ENCODE measurements around the gene SERINC2. TPM values are rescaled to one million over a fixed set of nuclear protein-coding genes. Genes with fewer than 3 reads are reported as not detected.

Gene SERINC2
- total and polyA plus RNA-seq, 7 donors, result 0.33 to 254 (median 0.81) TPM

DNA sequence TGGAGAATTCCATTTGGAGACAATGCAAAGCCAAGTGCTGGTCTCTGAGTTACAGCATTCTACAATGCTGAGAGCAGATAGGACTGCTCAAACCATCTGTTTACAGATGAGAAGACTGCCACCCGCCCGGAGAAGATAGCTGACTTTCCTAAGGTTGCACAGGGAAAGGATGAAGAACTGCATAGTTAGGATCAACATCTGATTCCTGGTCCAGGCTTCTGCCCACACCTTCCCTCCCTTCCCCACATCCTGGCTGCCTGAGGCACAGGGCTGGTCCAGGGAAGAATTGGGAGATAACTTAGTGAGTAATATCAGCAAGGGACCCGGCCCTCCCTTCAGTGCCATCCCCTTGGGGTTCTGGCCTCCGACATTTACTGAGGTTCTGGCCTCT is 2.0 kb downstream of the SERINC2 start:
- intact Hi-C loops (cut with DNase I), result no loop called here
- no peaks in the 10 kb centered on the region for H3K9me3 ChIP-seq
- WGBS, 2 donors, result 79 to 88% methylated on average over 4 of the region's 4 CpGs
- no peak overlapping the region for H3K27ac ChIP-seq
- no peak for TF ChIP-seq EP300 (IDR thresholded peaks at IDR 0.05)
- TF ChIP-seq POLR2A (IDR thresholded peaks at IDR 0.05), result no peak
- TF ChIP-seq, protein P1, sequence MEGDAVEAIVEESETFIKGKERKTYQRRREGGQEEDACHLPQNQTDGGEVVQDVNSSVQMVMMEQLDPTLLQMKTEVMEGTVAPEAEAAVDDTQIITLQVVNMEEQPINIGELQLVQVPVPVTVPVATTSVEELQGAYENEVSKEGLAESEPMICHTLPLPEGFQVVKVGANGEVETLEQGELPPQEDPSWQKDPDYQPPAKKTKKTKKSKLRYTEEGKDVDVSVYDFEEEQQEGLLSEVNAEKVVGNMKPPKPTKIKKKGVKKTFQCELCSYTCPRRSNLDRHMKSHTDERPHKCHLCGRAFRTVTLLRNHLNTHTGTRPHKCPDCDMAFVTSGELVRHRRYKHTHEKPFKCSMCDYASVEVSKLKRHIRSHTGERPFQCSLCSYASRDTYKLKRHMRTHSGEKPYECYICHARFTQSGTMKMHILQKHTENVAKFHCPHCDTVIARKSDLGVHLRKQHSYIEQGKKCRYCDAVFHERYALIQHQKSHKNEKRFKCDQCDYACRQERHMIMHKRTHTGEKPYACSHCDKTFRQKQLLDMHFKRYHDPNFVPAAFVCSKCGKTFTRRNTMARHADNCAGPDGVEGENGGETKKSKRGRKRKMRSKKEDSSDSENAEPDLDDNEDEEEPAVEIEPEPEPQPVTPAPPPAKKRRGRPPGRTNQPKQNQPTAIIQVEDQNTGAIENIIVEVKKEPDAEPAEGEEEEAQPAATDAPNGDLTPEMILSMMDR (IDR thresholded peaks at IDR 0.05), result no peak
- TF ChIP-seq POLR2AphosphoS5 (IDR thresholded peaks at IDR 0.05), result no peak
- no peaks in the 10 kb centered on the region for H3K36me3 ChIP-seq
- H3K27me3 ChIP-seq, result peaks cover 18 to 37% (median 37%) of the 10 kb centered on the region in 3 donors
- H3K4me3 ChIP-seq, result no peak overlapping the region
- no peak for DNase-seq
- peaks cover 0 to 16% (median 14%) of the 10 kb centered on the region in 4 donors for H3K4me1 ChIP-seq

GRCh38 chr1:31415658-31416057 is 2.6 kb downstream of the SERINC2 start:
- intact Hi-C loops (cut with DNase I), result no loop called here
- peaks cover 14 to 37% (median 32%) of the 10 kb centered on the region in 3 donors for H3K27me3 ChIP-seq
- H3K9me3 ChIP-seq, result no peaks in the 10 kb centered on the region
- no peaks in the 10 kb centered on the region for H3K36me3 ChIP-seq
- H3K27ac ChIP-seq, result no peak overlapping the region
- WGBS, 2 donors, result 93 to 97% methylated on average over 2 of the region's 2 CpGs
- no peak overlapping the region for H3K4me3 ChIP-seq
- H3K4me1 ChIP-seq, result peaks cover 0 to 16% (median 14%) of the 10 kb centered on the region in 4 donors
- no peak for DNase-seq
- no peak for TF ChIP-seq EP300 (IDR thresholded peaks at IDR 0.05)
- TF ChIP-seq, protein P1 (IDR thresholded peaks at IDR 0.05), result no peak
- no peak for TF ChIP-seq POLR2A (IDR thresholded peaks at IDR 0.05)
- TF ChIP-seq POLR2AphosphoS5 (IDR thresholded peaks at IDR 0.05), result no peak

- 46 to 80% methylated on average over 7 of the region's 7 CpGs for WGBS, 2 donors
- Histone ChIP-seq H3K27me3 (peaks cover 13 to 33% (median 29%) of the 10 kb centered on the region in 3 donors), H3K4me3 (no peak overlapping the region), H3K27ac (no peak overlapping the region), H3K4me1 (peaks cover 0 to 16% (median 14%) of the 10 kb centered on the region in 4 donors), H3K36me3 (no peaks in the 10 kb centered on the region), H3K9me3 (no peaks in the 10 kb centered on the region)
- no peak for DNase-seq
- TF ChIP-seq EP300 (IDR thresholded peaks at IDR 0.05) (no peak), POLR2A (IDR thresholded peaks at IDR 0.05) (no peak), POLR2AphosphoS5 (IDR thresholded peaks at IDR 0.05) (no peak)
- TF ChIP-seq, protein P1 (IDR thresholded peaks at IDR 0.05), result no peak
- intact Hi-C loops (cut with DNase I), result no loop called here
Measured at GRCh38 chr1:31416101-31416736, 3.2 kb downstream of the SERINC2 start.

GRCh38 chr1:31417148-31417547 is 4.1 kb downstream of the SERINC2 start:
- DNase-seq, result no peak
- Histone ChIP-seq H3K4me1 (peaks cover 0 to 16% (median 14%) of the 10 kb centered on the region in 4 donors), H3K36me3 (no peaks in the 10 kb centered on the region), H3K27me3 (peaks cover 10 to 26% (median 20%) of the 10 kb centered on the region in 3 donors), H3K27ac (no peak overlapping the region), H3K9me3 (no peaks in the 10 kb centered on the region), H3K4me3 (no peak overlapping the region)
- TF ChIP-seq POLR2A (IDR thresholded peaks at IDR 0.05), result no peak
- TF ChIP-seq, protein P1 (IDR thresholded peaks at IDR 0.05), result no peak
- TF ChIP-seq EP300 (IDR thresholded peaks at IDR 0.05), result no peak
- no peak for TF ChIP-seq POLR2AphosphoS5 (IDR thresholded peaks at IDR 0.05)
- 89 to 93% methylated on average over 3 of the region's 3 CpGs for WGBS, 2 donors
- intact Hi-C loops (cut with DNase I), result no loop called here

All from sigmoid colon (tissue), 7 donors.